Measurements from ENCODE around the gene TECTA. TPM values are rescaled to one million over a fixed set of nuclear protein-coding genes. Genes with fewer than 3 reads are reported as not detected.

TECTA gene
- total RNA-seq, 6 experiments from 2014 or later: 0.11 to 0.40 (median 0.16) TPM

- TF ChIP-seq CTCF (IDR thresholded peaks at IDR 0.05): no peak
- peak overlapping the region; percentile 31 for H3K27ac Mint-ChIP-seq
- DNase-seq: peak; percentile 6
- H3K9me3 Mint-ChIP-seq: no peaks in the 10 kb centered on the region
- peak overlapping the region; percentile 10; the same call in 1 of the 2 replicates for H3K4me3 Mint-ChIP-seq
- peaks cover 70% of the 10 kb centered on the region for H3K4me1 Mint-ChIP-seq (ENCODE audit: low read depth)
- H3K27me3 Mint-ChIP-seq (ENCODE audit: insufficient read depth): peaks cover 6% of the 10 kb centered on the region; the same call in 1 of the 2 replicates
- no peaks in the 10 kb centered on the region for H3K36me3 Mint-ChIP-seq (ENCODE audit: low read depth)
Measured at GRCh38 chr11:121240650-121241303, 139.7 kb downstream of the TECTA start.

Other genes with a start within 250 kb of the TECTA start
- 10 to 100 TPM; 15.0 to 23.4 (median 18.2) TPM for gene TBCEL, start 77.1 kb upstream of the TECTA start, total RNA-seq (2021; fragmentation: NEBNext Ultra II Directional; extraction: Animal tissue kit (Norgen Biotek cat#: 25700))
- 10 to 100 TPM; 17.8 to 24.9 (median 22.8) TPM for gene SC5D, start 191.5 kb downstream of the TECTA start, total RNA-seq (2021; fragmentation: NEBNext Ultra II Directional; extraction: Animal tissue kit (Norgen Biotek cat#: 25700))

Measured in HFFc6 (cell line).